CD4-positive, CD25-positive, alpha-beta regulatory T cell (primary cell): ENCODE results near the gene CFLAR. TPM values are rescaled to one million over a fixed set of nuclear protein-coding genes. Genes with fewer than 3 reads are reported as not detected.
A peak's percentile ranks its signal among the peaks of the same experiment; 100 is the strongest.

ENCODE experiments used
- ATAC-seq, 2 donors: fragments of 150-1000 bp; cut with Tn5 transposase; one replicate each; pipeline ENCODE4 v1.10.0; 2021; ENCODE audit warnings: low read depth in 2 of 2, moderate number of reproducible peaks in 2 of 2, moderate library complexity in 1 of 2
- DNase-seq, 3 donors: peaks; one replicate each; pipeline versions ENCODE4 v3.0.0 to v3.0.0-alpha.2; 2012 to 2022; ENCODE audit warnings: mixed read lengths in 1 of 3
- H3K27ac ChIP-seq: one replicate; pipeline ENCODE4 v1.7.0; 2013; ENCODE audit warnings: mild to moderate bottlenecking, low read length; ENCODE audit not compliant: insufficient read depth, poor library complexity, severe bottlenecking
- H3K27me3 ChIP-seq: one replicate; pipeline ENCODE4 v1.7.0; 2013; ENCODE audit warnings: low read length; ENCODE audit not compliant: control insufficient read depth, insufficient read depth
- H3K36me3 ChIP-seq: one replicate; pipeline ENCODE4 v1.7.0; 2013; ENCODE audit warnings: mild to moderate bottlenecking, low read length, moderate library complexity; ENCODE audit not compliant: control insufficient read depth, insufficient read depth
- H3K4me1 ChIP-seq: 2 replicates; pipeline ENCODE4 v1.7.0; 2013; ENCODE audit warnings: mild to moderate bottlenecking, low read length; ENCODE audit not compliant: insufficient read depth, control insufficient read depth, poor library complexity, severe bottlenecking
- H3K4me3 ChIP-seq: one replicate; pipeline ENCODE4 v1.7.0; 2013; ENCODE audit warnings: low read depth, mild to moderate bottlenecking, low read length, moderate library complexity
- H3K9me3 ChIP-seq, 2 experiments: 1 replicate in 1 of 2; 2 replicates in 1 of 2; pipeline ENCODE4 v1.7.0; 2013; ENCODE audit warnings: low read length in 2 of 2, mild to moderate bottlenecking in 1 of 2, moderate library complexity in 1 of 2; ENCODE audit not compliant: control insufficient read depth in 2 of 2
- H3K27ac Mint-ChIP-seq, 3 donors: one replicate each; pipeline ENCODE4 v1.8.0; 2020 to 2022; ENCODE audit warnings: mild to moderate bottlenecking in 3 of 3, mixed read lengths in 3 of 3, moderate library complexity in 2 of 3
- H3K27me3 Mint-ChIP-seq: one replicate; pipeline ENCODE4 v1.8.0; 2022; ENCODE audit warnings: mild to moderate bottlenecking, mixed read lengths
- H3K36me3 Mint-ChIP-seq: one replicate; pipeline ENCODE4 v1.8.0; 2020; ENCODE audit warnings: mixed read lengths
- H3K4me1 Mint-ChIP-seq, 4 donors: one replicate each; pipeline ENCODE4 v1.8.0; 2020 to 2022; ENCODE audit warnings: mixed read lengths in 4 of 4, mild to moderate bottlenecking in 1 of 4
- H3K4me3 Mint-ChIP-seq, 4 donors: one replicate each; pipeline ENCODE4 v1.8.0; 2020 to 2022; ENCODE audit warnings: mild to moderate bottlenecking in 4 of 4, mixed read lengths in 4 of 4, moderate library complexity in 3 of 4
- H3K9me3 Mint-ChIP-seq, 7 donors: one replicate each; pipeline ENCODE4 v1.8.0; 2020 to 2022; ENCODE audit warnings: mixed read lengths in 7 of 7, mild to moderate bottlenecking in 3 of 7, moderate library complexity in 2 of 7
- polyA plus RNA-seq, 4 donors: library from polyadenylated mRNA; unstranded; fragments of 300-500 nt; fragmentation: Illumina TruSeq; gene quantifications; one replicate each; pipeline ENCODE4 v1.2.3, GENCODE V29; 2021
- total RNA-seq: library from RNA; stranded (reverse); gene quantifications from one replicate; pipeline ENCODE4 v1.2.3, GENCODE V29; 2022

CFLAR gene
- total and polyA plus RNA-seq, 5 donors from 2014 or later, result 118 to 306 (median 140) TPM

- peak overlapping the region; percentile 75 for H3K4me3 ChIP-seq
- Mint-ChIP-seq H3K36me3 (peaks cover 27% of the 10 kb centered on the region), H3K9me3 (peaks cover 0 to 2% (median 0%) of the 10 kb centered on the region in 7 donors), H3K4me3 (peak overlapping the region; percentile 51 to 76 (median 72)), H3K27me3 (no peaks in the 10 kb centered on the region), H3K4me1 (peaks cover 24 to 90% (median 65%) of the 10 kb centered on the region in 4 donors), H3K27ac (peak overlapping the region; percentile 86 to 95 (median 89))
- H3K27ac ChIP-seq, result peak overlapping the region; percentile 71
- peaks cover 18% of the 10 kb centered on the region for H3K36me3 ChIP-seq
- H3K9me3 ChIP-seq, result no peaks in the 10 kb centered on the region
- ATAC-seq, result peak; percentile 90
- DNase-seq, result peak in 2 of 3 donors; percentile 59 to 85
- H3K4me1 ChIP-seq, result peaks cover 68% of the 10 kb centered on the region
- H3K27me3 ChIP-seq, result no peaks in the 10 kb centered on the region
Measured at GRCh38 chr2:201191132-201191875, 75.3 kb downstream of the CFLAR start.

DNA sequence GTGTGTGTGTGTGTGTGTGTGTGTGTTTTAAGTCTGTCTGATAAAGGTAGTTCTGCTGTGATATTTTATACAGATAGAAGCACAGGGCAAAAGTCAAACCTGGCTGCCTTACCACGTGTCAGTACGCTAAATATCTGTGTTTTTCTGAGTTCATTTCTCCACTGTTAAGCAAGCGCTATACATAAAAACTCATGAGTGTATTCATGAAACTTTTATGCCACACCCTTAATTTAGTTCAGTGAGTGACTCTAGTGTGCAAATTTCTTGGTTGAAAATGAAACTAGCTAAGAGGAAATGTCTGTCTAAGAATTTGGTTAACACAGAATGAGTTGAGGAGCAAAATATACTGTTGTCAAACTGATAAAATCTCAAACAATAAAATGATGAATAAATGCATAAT is 78.1 kb downstream of the CFLAR start:
- peak in 2 of 3 donors; percentile 55 to 87 for DNase-seq
- ATAC-seq, result peak; percentile 71 to 72
- peaks cover 24 to 76% (median 56%) of the 10 kb centered on the region in 4 donors for H3K4me1 Mint-ChIP-seq
- Histone ChIP-seq H3K4me1 (peaks cover 57% of the 10 kb centered on the region), H3K4me3 (peak overlapping the region; percentile 73), H3K9me3 (no peaks in the 10 kb centered on the region), H3K36me3 (peaks cover 12% of the 10 kb centered on the region), H3K27me3 (no peaks in the 10 kb centered on the region), H3K27ac (peak overlapping the region; percentile 66)
- H3K36me3 Mint-ChIP-seq, result peaks cover 26% of the 10 kb centered on the region
- peak overlapping the region; percentile 87 to 96 (median 89) for H3K27ac Mint-ChIP-seq
- H3K9me3 Mint-ChIP-seq, result peaks cover 0 to 2% (median 0%) of the 10 kb centered on the region in 7 donors
- no peaks in the 10 kb centered on the region for H3K27me3 Mint-ChIP-seq
- peak overlapping the region; percentile 70 to 85 (median 76) for H3K4me3 Mint-ChIP-seq

GRCh38 chr2:201195331-201195730 is 79.4 kb downstream of the CFLAR start:
- ATAC-seq (no peak), DNase-seq (no peak)
- Histone ChIP-seq H3K4me3 (no peak overlapping the region), H3K9me3 (no peaks in the 10 kb centered on the region), H3K4me1 (peaks cover 53% of the 10 kb centered on the region), H3K27ac (no peak overlapping the region), H3K36me3 (peaks cover 12% of the 10 kb centered on the region), H3K27me3 (no peaks in the 10 kb centered on the region)
- Mint-ChIP-seq H3K9me3 (peaks cover 0 to 4% (median 0%) of the 10 kb centered on the region in 7 donors), H3K27ac (peak overlapping the region; percentile 74 to 96 (median 89)), H3K36me3 (peaks cover 32% of the 10 kb centered on the region), H3K27me3 (no peaks in the 10 kb centered on the region), H3K4me1 (peaks cover 28 to 65% (median 52%) of the 10 kb centered on the region in 4 donors), H3K4me3 (peak overlapping the region in 1 of 4 donors; percentile 46)

DNA sequence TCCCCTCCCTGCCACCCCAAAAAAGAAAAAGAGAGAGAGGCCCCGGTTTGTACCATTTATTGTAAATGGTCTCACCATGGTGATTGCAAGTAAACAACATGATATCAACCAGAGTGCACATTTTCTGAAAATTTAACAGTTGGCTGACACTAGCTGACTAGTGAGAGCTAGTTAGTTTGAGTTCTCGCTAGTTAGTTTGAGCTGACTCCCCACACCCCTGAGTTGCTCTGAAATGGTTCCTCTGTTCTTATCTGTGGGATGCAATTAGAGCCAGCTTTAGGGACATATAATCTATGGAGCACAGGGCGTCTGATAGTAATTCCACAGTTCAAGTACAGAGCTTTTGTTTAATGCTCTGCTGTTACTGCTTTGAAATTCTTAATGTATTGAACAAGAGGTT is 80.0 kb downstream of the CFLAR start:
- Mint-ChIP-seq H3K4me3 (no peak overlapping the region), H3K36me3 (peaks cover 34% of the 10 kb centered on the region), H3K27ac (peak overlapping the region in 2 of 3 donors; percentile 74 to 89), H3K27me3 (no peaks in the 10 kb centered on the region), H3K4me1 (peaks cover 28 to 61% (median 49%) of the 10 kb centered on the region in 4 donors), H3K9me3 (peaks cover 0 to 4% (median 0%) of the 10 kb centered on the region in 7 donors)
- peaks cover 12% of the 10 kb centered on the region for H3K36me3 ChIP-seq
- no peaks in the 10 kb centered on the region for H3K9me3 ChIP-seq
- no peak for ATAC-seq
- no peak overlapping the region for H3K27ac ChIP-seq
- no peak overlapping the region for H3K4me3 ChIP-seq
- no peaks in the 10 kb centered on the region for H3K27me3 ChIP-seq
- H3K4me1 ChIP-seq, result peaks cover 47% of the 10 kb centered on the region
- no peak for DNase-seq

DNA sequence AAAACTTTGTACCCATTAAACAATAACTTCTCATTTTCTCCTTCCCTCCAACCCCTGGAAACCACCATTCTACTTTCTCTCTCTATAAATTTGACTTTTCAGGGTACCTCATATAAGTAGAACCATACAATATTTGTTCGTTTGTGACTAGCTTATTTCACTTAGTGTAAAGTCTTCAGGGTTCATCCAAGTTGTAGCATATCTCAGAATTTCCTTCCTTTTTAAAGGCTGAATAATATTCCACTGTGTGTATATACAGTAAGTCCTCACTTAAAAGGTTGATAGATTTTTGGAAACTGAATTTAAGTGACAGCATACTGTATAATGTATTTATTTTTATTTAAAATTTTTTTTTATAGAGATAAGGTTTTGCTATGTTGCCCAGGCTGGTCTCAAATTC is 80.8 kb downstream of the CFLAR start:
- Histone ChIP-seq H3K27ac (no peak overlapping the region), H3K4me3 (no peak overlapping the region), H3K4me1 (peaks cover 39% of the 10 kb centered on the region), H3K27me3 (no peaks in the 10 kb centered on the region), H3K9me3 (no peaks in the 10 kb centered on the region), H3K36me3 (peaks cover 12% of the 10 kb centered on the region)
- H3K4me1 Mint-ChIP-seq, result peaks cover 21 to 53% (median 42%) of the 10 kb centered on the region in 4 donors
- no peak for DNase-seq
- no peak for ATAC-seq
- H3K27ac Mint-ChIP-seq, result peak overlapping the region in 2 of 3 donors; percentile 45 to 89
- H3K9me3 Mint-ChIP-seq, result peaks cover 0 to 4% (median 0%) of the 10 kb centered on the region in 7 donors
- H3K27me3 Mint-ChIP-seq, result no peaks in the 10 kb centered on the region
- no peak overlapping the region for H3K4me3 Mint-ChIP-seq
- peaks cover 34% of the 10 kb centered on the region for H3K36me3 Mint-ChIP-seq

DNA sequence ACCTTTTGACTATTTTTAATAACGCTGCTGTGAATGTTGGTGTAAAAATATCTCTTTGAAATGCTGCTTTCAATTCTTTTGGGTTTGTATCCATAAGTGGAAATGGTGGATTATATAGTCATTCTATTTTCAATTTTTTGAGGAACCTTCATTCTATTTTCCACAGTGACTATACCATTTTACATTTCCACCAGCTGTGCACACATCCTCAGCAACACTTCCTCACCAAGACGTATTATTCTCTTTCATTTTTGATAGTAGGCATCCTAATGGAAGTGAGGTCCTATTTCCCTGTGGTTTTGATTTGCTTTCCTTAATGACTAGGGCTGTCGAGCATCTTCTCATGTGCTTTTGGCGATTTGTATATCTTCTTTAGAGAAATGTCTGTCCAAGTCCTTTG is 81.8 kb downstream of the CFLAR start:
- H3K4me1 Mint-ChIP-seq, result peaks cover 17 to 43% (median 34%) of the 10 kb centered on the region in 4 donors
- peak overlapping the region in 2 of 3 donors; percentile 31 to 32 for H3K27ac Mint-ChIP-seq
- Histone ChIP-seq H3K27me3 (no peaks in the 10 kb centered on the region), H3K9me3 (no peaks in the 10 kb centered on the region), H3K27ac (no peak overlapping the region), H3K4me3 (no peak overlapping the region), H3K36me3 (peaks cover 12% of the 10 kb centered on the region), H3K4me1 (peaks cover 29% of the 10 kb centered on the region)
- peaks cover 0 to 4% (median 0%) of the 10 kb centered on the region in 7 donors for H3K9me3 Mint-ChIP-seq
- H3K4me3 Mint-ChIP-seq, result no peak overlapping the region
- no peak for ATAC-seq
- H3K27me3 Mint-ChIP-seq, result no peaks in the 10 kb centered on the region
- H3K36me3 Mint-ChIP-seq, result peaks cover 36% of the 10 kb centered on the region
- DNase-seq, result no peak

GRCh38 chr2:201199847-201200246 is 83.9 kb downstream of the CFLAR start:
- H3K4me3 Mint-ChIP-seq, result peak overlapping the region in 1 of 4 donors; percentile 63
- peaks cover 9 to 29% (median 18%) of the 10 kb centered on the region in 4 donors for H3K4me1 Mint-ChIP-seq
- peaks cover 35% of the 10 kb centered on the region for H3K36me3 Mint-ChIP-seq

More at GRCh38 chr2:201199847-201200246, 83.9 kb downstream of the CFLAR start:
- Mint-ChIP-seq H3K27me3 (no peaks in the 10 kb centered on the region), H3K27ac (no peak overlapping the region), H3K9me3 (peaks cover 0 to 4% (median 0%) of the 10 kb centered on the region in 7 donors)
- no peaks in the 10 kb centered on the region for H3K27me3 ChIP-seq
- ATAC-seq, result no peak
- DNase-seq, result no peak
- H3K9me3 ChIP-seq, result no peaks in the 10 kb centered on the region
- no peak overlapping the region for H3K4me3 ChIP-seq
- H3K27ac ChIP-seq, result no peak overlapping the region
- peaks cover 9% of the 10 kb centered on the region for H3K4me1 ChIP-seq
- H3K36me3 ChIP-seq, result peaks cover 19% of the 10 kb centered on the region
